GM12873 (cell line): ENCODE data around the gene RNF207.

Experiments used
- CTCF ChIP-seq: IDR thresholded peaks from 2 replicates; pipeline ENCODE4 v1.5.1; 2012; ENCODE audit warnings: low read depth, mild to moderate bottlenecking, moderate library complexity, low read length, control low read depth; ENCODE audit not compliant: insufficient read depth; ENCODE audit errors: missing control alignments

RNF207 gene

GRCh38 chr1:6176779-6177178 lies 29.1 kb upstream of the RNF207 start:
- no peak for TF ChIP-seq CTCF

GRCh38 chr1:6177681-6178380 lies 28.1 kb upstream of the RNF207 start:
- no peak for TF ChIP-seq CTCF

GRCh38 chr1:6178751-6179563 lies 27.0 kb upstream of the RNF207 start:
- no peak for TF ChIP-seq CTCF

- no peak for TF ChIP-seq CTCF
Observed at GRCh38 chr1:6179564-6180175, 26.2 kb upstream of the RNF207 start.

GRCh38 chr1:6180268-6180706 lies 25.6 kb upstream of the RNF207 start, which contains the start of gene CHD5:
CHD5 (minus strand) TSS chr1:6180321; CDS start chr1:6180023, 298 bp downstream.
- TF ChIP-seq CTCF: no peak

GRCh38 chr1:6180707-6181311 lies 25.1 kb upstream of the RNF207 start:
- no peak for TF ChIP-seq CTCF
